Mesendoderm (in vitro differentiated cells): ENCODE results near the gene KPNB1.
A peak's percentile ranks its signal among the peaks of the same experiment; 100 is the strongest.

Source experiments
- DNase-seq: peaks from one replicate; pipeline ENCODE4 v3.0.0; 2013
- H2AK5ac ChIP-seq: 2 replicates; pipeline ENCODE4 v1.6.1; 2013; ENCODE audit warnings: low read length, inconsistent platforms
- H2BK120ac ChIP-seq: 2 replicates; pipeline ENCODE4 v1.6.1; 2013; ENCODE audit warnings: low read depth, mild to moderate bottlenecking, low read length, moderate library complexity, mixed read lengths
- H2BK15ac ChIP-seq: replicated peaks from 2 replicates; pipeline ENCODE4 v1.6.1; 2013; ENCODE audit warnings: low read depth, mild to moderate bottlenecking, moderate library complexity
- H2BK5ac ChIP-seq: 2 replicates; pipeline ENCODE4 v1.6.1; 2013; ENCODE audit warnings: low read length, inconsistent platforms
- H3K18ac ChIP-seq: 2 replicates; pipeline ENCODE4 v1.6.1; 2013; ENCODE audit warnings: mild to moderate bottlenecking, low read length, mixed read lengths
- H3K23ac ChIP-seq: one replicate; pipeline ENCODE4 v1.6.1; 2013; ENCODE audit warnings: low read length
- H3K27ac ChIP-seq: 2 replicates; pipeline ENCODE4 v1.5.1; 2013; ENCODE audit warnings: low read depth, mild to moderate bottlenecking, inconsistent platforms, low read length, moderate library complexity
- H3K27me3 ChIP-seq: 2 replicates; pipeline ENCODE4 v1.6.1; 2013; ENCODE audit warnings: low read length, control low read depth, mild to moderate bottlenecking, inconsistent platforms; ENCODE audit not compliant: insufficient read depth, poor library complexity
- H3K36me3 ChIP-seq: 2 replicates; pipeline ENCODE4 v1.6.1; 2013; ENCODE audit warnings: low read length, inconsistent platforms; ENCODE audit not compliant: control insufficient read depth, insufficient read depth
- H3K4ac ChIP-seq: one replicate; pipeline ENCODE4 v1.6.1; 2013; ENCODE audit warnings: low read depth, mild to moderate bottlenecking, low read length, moderate library complexity
- H3K4me1 ChIP-seq: 2 replicates; pipeline ENCODE4 v1.6.1; 2013; ENCODE audit warnings: low read depth, low read length, inconsistent platforms; ENCODE audit not compliant: control insufficient read depth
- H3K4me2 ChIP-seq: 2 replicates; pipeline ENCODE4 v1.6.1; 2013; ENCODE audit warnings: low read length
- H3K4me3 ChIP-seq: 2 replicates; pipeline ENCODE4 v1.5.1; 2013; ENCODE audit warnings: mild to moderate bottlenecking, low read length
- H3K56ac ChIP-seq: one replicate; pipeline ENCODE4 v1.6.1; 2013; ENCODE audit warnings: low read length
- H3K79me1 ChIP-seq: 2 replicates; pipeline ENCODE4 v1.6.1; 2013; ENCODE audit warnings: low read length, inconsistent platforms
- H3K79me2 ChIP-seq: 2 replicates; pipeline ENCODE4 v1.6.1; 2013; ENCODE audit warnings: mild to moderate bottlenecking, low read length; ENCODE audit not compliant: control insufficient read depth, insufficient read depth
- H3K9ac ChIP-seq: 2 replicates; pipeline ENCODE4 v1.6.1; 2013; ENCODE audit warnings: low read length, inconsistent platforms
- H4K5ac ChIP-seq: one replicate; pipeline ENCODE4 v1.6.1; 2013; ENCODE audit warnings: low read length
- H4K8ac ChIP-seq: one replicate; pipeline ENCODE4 v1.6.1; 2013; ENCODE audit warnings: low read depth, mild to moderate bottlenecking, control low read depth, low read length, moderate library complexity
- WGBS: extraction: QIAGEN DNeasy Blood & Tissue Kit; methylation state at CpG from one replicate; pipeline ENCODE4 v1.1.7; 2013; ENCODE audit warnings: low lambda C conversion rate, missing lambda C conversion rate; ENCODE audit not compliant: insufficient coverage; ENCODE audit errors: extremely low coverage; 5-methylcytosine and 5-hydroxymethylcytosine counted together

KPNB1 gene

GRCh38 chr17:47707056-47707804 lies 57.5 kb downstream of the KPNB1 start:
- H2AK5ac ChIP-seq, result no peak overlapping the region
- H2BK120ac ChIP-seq, result no peak overlapping the region
- no peak overlapping the region for H4K5ac ChIP-seq
- no peak overlapping the region for H3K4me3 ChIP-seq
- H3K4me2 ChIP-seq, result no peak overlapping the region
- no peak overlapping the region for H2BK5ac ChIP-seq
- no CpG with 5 or more reads among the region's 4 CpGs for WGBS
- H3K56ac ChIP-seq, result no peak overlapping the region
- no peaks in the 10 kb centered on the region for H3K79me1 ChIP-seq
- H3K23ac ChIP-seq, result no peak overlapping the region
- H3K27ac ChIP-seq, result no peak overlapping the region
- no peaks in the 10 kb centered on the region for H3K36me3 ChIP-seq
- DNase-seq, result no peak
- no peak overlapping the region for H2BK15ac ChIP-seq
- no peak overlapping the region for H4K8ac ChIP-seq
- H3K4me1 ChIP-seq, result peaks cover 20% of the 10 kb centered on the region
- H3K18ac ChIP-seq, result no peak overlapping the region
- no peaks in the 10 kb centered on the region for H3K79me2 ChIP-seq
- no peak overlapping the region for H3K9ac ChIP-seq
- no peaks in the 10 kb centered on the region for H3K27me3 ChIP-seq
- no peak overlapping the region for H3K4ac ChIP-seq

DNA sequence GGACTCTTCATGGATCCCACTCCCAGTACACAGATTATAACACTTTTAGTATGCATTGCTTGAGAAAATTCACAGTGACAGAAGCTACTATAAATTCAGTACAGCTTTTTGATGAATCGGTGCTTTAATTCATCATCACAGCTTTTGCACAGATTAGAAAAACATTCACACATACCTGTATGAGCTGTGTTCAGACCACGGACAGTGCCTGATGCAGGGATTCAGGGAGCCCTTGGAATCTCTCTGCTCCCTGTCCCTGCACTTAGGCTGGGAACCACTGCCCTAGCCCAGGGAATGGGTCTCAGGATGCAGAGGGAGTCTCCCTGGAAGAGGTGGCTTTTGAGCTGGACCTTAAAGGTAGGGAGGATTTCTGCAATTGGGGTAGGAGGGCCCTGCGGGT lies 58.2 kb downstream of the KPNB1 start:
- H3K36me3 ChIP-seq, result no peaks in the 10 kb centered on the region
- WGBS, result no CpG with 5 or more reads among the region's 3 CpGs
- no peaks in the 10 kb centered on the region for H3K27me3 ChIP-seq
- no peak overlapping the region for H4K8ac ChIP-seq
- H2BK120ac ChIP-seq, result no peak overlapping the region
- H2BK5ac ChIP-seq, result no peak overlapping the region
- H3K18ac ChIP-seq, result no peak overlapping the region
- H3K4me3 ChIP-seq, result no peak overlapping the region
- H3K23ac ChIP-seq, result no peak overlapping the region
- H3K4me2 ChIP-seq, result no peak overlapping the region
- no peak for DNase-seq
- no peak overlapping the region for H3K9ac ChIP-seq
- no peak overlapping the region for H3K27ac ChIP-seq
- no peaks in the 10 kb centered on the region for H3K79me1 ChIP-seq
- H2AK5ac ChIP-seq, result no peak overlapping the region
- no peak overlapping the region for H2BK15ac ChIP-seq
- H3K4me1 ChIP-seq, result peaks cover 20% of the 10 kb centered on the region
- no peak overlapping the region for H3K4ac ChIP-seq
- H4K5ac ChIP-seq, result no peak overlapping the region
- H3K79me2 ChIP-seq, result no peaks in the 10 kb centered on the region
- H3K56ac ChIP-seq, result no peak overlapping the region

DNA sequence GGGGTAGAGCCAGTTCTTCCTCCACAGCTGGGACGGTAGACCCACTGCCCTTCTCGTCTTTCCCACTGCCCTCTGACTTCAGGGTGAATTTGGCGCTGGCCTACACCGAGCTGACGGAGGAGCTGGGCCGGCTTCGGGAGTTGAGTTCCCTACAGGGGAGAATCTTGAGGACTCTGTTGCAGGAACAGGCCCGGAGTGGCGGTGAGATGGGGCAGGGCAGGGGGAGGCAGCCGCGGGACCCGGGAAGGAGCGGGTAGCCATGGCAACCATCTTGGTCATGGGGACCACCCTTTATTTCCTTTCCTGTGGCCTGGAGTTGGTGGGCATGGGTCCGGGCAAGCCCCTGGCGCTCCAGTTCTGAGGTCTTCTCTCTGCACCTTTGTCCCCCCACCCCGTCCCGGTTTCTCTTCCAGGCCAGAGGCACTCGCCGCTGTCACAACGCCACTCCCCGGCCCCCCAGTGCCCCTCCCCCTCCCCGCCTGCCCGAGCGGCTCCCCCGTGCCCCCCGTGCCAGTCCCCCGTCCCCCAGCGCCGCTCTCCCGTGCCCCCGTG lies 58.7 kb downstream of the KPNB1 start:
- no peak overlapping the region for H2BK15ac ChIP-seq
- WGBS, result no CpG with 5 or more reads among the region's 31 CpGs
- no peak overlapping the region for H2BK120ac ChIP-seq
- H3K36me3 ChIP-seq, result no peaks in the 10 kb centered on the region
- no peaks in the 10 kb centered on the region for H3K27me3 ChIP-seq
- no peak overlapping the region for H3K4ac ChIP-seq
- H3K9ac ChIP-seq, result no peak overlapping the region
- no peaks in the 10 kb centered on the region for H3K79me1 ChIP-seq
- H3K79me2 ChIP-seq, result no peaks in the 10 kb centered on the region
- H4K5ac ChIP-seq, result no peak overlapping the region
- peak overlapping the region; percentile 42 for H3K56ac ChIP-seq
- H3K4me2 ChIP-seq, result no peak overlapping the region
- no peak overlapping the region for H3K27ac ChIP-seq
- H3K4me3 ChIP-seq, result no peak overlapping the region
- H3K4me1 ChIP-seq, result peaks cover 20% of the 10 kb centered on the region
- no peak overlapping the region for H3K18ac ChIP-seq
- no peak overlapping the region for H2AK5ac ChIP-seq
- H3K23ac ChIP-seq, result no peak overlapping the region
- no peak overlapping the region for H4K8ac ChIP-seq
- DNase-seq, result no peak
- H2BK5ac ChIP-seq, result no peak overlapping the region

DNA sequence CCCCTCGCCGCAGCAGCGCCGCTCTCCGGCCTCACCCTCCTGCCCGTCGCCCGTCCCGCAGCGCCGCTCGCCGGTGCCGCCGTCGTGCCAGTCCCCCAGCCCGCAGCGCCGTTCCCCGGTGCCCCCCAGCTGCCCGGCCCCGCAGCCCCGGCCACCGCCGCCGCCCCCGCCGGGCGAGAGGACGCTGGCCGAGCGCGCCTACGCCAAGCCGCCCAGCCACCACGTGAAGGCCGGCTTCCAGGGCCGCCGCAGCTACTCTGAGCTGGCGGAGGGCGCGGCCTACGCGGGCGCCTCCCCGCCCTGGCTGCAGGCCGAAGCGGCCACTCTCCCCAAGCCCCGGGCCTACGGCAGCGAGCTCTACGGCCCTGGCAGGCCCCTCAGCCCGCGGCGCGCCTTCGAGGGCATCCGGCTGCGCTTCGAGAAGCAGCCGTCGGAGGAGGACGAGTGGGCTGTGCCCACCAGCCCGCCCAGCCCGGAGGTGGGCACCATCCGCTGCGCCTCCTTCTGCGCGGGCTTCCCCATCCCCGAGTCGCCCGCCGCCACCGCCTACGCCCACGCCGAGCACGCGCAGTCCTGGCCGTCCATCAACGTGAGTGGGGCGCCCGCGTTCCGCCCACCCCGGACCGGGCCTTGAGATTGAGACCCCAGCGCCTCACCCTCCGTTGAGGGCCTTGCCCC lies 59.3 kb downstream of the KPNB1 start:
- Histone ChIP-seq H3K4me3 (no peak overlapping the region), H3K4me1 (peaks cover 20% of the 10 kb centered on the region), H4K5ac (no peak overlapping the region), H4K8ac (no peak overlapping the region), H2BK120ac (no peak overlapping the region), H2BK15ac (no peak overlapping the region), H2AK5ac (no peak overlapping the region), H3K18ac (no peak overlapping the region), H3K9ac (no peak overlapping the region), H3K56ac (peak overlapping the region; percentile 64), H3K23ac (no peak overlapping the region), H3K4ac (no peak overlapping the region), H3K36me3 (no peaks in the 10 kb centered on the region), H3K79me1 (no peaks in the 10 kb centered on the region), H3K79me2 (no peaks in the 10 kb centered on the region), H3K4me2 (no peak overlapping the region), H2BK5ac (no peak overlapping the region), H3K27ac (no peak overlapping the region), H3K27me3 (no peaks in the 10 kb centered on the region)
- no CpG with 5 or more reads among the region's 89 CpGs for WGBS
- DNase-seq, result no peak

DNA sequence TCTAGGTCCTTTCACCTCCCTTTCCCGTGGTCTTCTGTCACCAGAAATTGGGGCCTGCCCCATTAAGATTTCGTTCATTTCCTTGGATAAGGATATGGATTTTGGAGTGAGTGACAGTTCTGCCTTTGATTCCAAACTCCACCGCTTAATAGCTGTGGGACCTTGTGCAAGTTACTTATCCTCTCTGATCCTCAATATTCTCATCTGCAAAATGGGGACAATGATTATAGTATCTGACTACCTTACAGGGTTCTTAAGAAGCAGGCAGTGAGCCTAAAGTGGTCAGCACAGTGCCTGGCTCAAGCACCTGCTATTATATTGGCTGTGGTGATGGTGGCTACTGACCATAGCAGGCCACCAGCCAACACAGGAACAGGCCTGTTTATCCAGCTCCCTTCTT lies 59.9 kb downstream of the KPNB1 start:
- no CpG with 5 or more reads among the region's 3 CpGs for whole genome bisulfite sequencing
- H4K8ac ChIP-seq, result no peak overlapping the region
- H3K23ac ChIP-seq, result no peak overlapping the region

More for the DNA sequence above, 59.9 kb downstream of the KPNB1 start:
- H3K4me3 ChIP-seq, result no peak overlapping the region
- H2BK15ac ChIP-seq, result no peak overlapping the region
- DNase-seq, result no peak
- no peak overlapping the region for H2BK120ac ChIP-seq
- peaks cover 17% of the 10 kb centered on the region for H3K4me1 ChIP-seq
- H3K4ac ChIP-seq, result no peak overlapping the region
- H3K36me3 ChIP-seq, result no peaks in the 10 kb centered on the region
- H3K27me3 ChIP-seq, result no peaks in the 10 kb centered on the region
- H4K5ac ChIP-seq, result no peak overlapping the region
- no peak overlapping the region for H2AK5ac ChIP-seq
- no peak overlapping the region for H3K4me2 ChIP-seq
- no peak overlapping the region for H2BK5ac ChIP-seq
- H3K27ac ChIP-seq, result no peak overlapping the region
- H3K18ac ChIP-seq, result no peak overlapping the region
- no peak overlapping the region for H3K9ac ChIP-seq
- H3K56ac ChIP-seq, result no peak overlapping the region
- H3K79me2 ChIP-seq, result no peaks in the 10 kb centered on the region
- no peaks in the 10 kb centered on the region for H3K79me1 ChIP-seq
